IMR-90 (cell line): ENCODE results near the gene CEACAM16. TPM values are rescaled to one million over a fixed set of nuclear protein-coding genes. Genes with fewer than 3 reads are reported as not detected.

Experiments used
- ATAC-seq: fragments of 200-7000 bp; cut with Tn5 transposase; 2 replicates; pipeline ENCODE4 v1.9.1; 2020; ENCODE audit warnings: low read depth, mild to moderate bottlenecking, moderate library complexity
- BruUV-seq: library from RNA; stranded (reverse); fragments of 400-500 nt; replicated peaks from 2 replicates; lab custom pipeline; 2021; lab: Mats Ljungman, UMichigan
- CTCF ChIA-PET: fragments of 300-600 bp; formaldehyde crosslinking; extraction: SDS; loops from one replicate; lab custom pipeline; 2021; ENCODE audit warnings: antibody characterized with exemption; lab: Yijun Ruan, JAX
- POLR2A ChIA-PET: fragments of 300-600 bp; sonication (Branson Sonifier 250); formaldehyde crosslinking; loops from one replicate; lab custom pipeline; 2022; ENCODE audit warnings: antibody characterized with exemption; ENCODE audit not compliant: unreplicated experiment; lab: Charles Lee
- DNase-seq: peaks from one replicate; pipeline ENCODE4 v3.0.0; 2013
- H2AFZ ChIP-seq: replicated peaks from 2 replicates; pipeline ENCODE3; 2013; ENCODE audit warnings: low read length, mild to moderate bottlenecking; ENCODE audit not compliant: poor library complexity
- H2AK5ac ChIP-seq: 2 replicates; pipeline ENCODE4 v1.6.1; 2013; ENCODE audit warnings: low read depth, low read length, inconsistent platforms
- H2AK9ac ChIP-seq: replicated peaks from 2 replicates; pipeline ENCODE3; 2013; ENCODE audit warnings: mild to moderate bottlenecking, low read depth, low read length, moderate library complexity; ENCODE audit not compliant: poor library complexity
- H2BK120ac ChIP-seq: 2 replicates; pipeline ENCODE4 v1.6.1; 2013; ENCODE audit warnings: low read depth, low read length, inconsistent platforms
- H2BK15ac ChIP-seq: 3 replicates; pipeline ENCODE4 v1.6.1; 2013; ENCODE audit warnings: low read depth, low read length, inconsistent platforms
- H2BK20ac ChIP-seq: 2 replicates; pipeline ENCODE4 v1.6.1; 2013; ENCODE audit warnings: low read depth, mild to moderate bottlenecking, inconsistent platforms, low read length, moderate library complexity
- H2BK5ac ChIP-seq: 2 replicates; pipeline ENCODE4 v1.6.1; 2013; ENCODE audit warnings: mild to moderate bottlenecking, low read depth, low read length, inconsistent platforms; ENCODE audit not compliant: poor library complexity, severe bottlenecking
- H3K14ac ChIP-seq: replicated peaks from 2 replicates; pipeline ENCODE4 v1.6.1; 2013; ENCODE audit warnings: low read depth, low read length, inconsistent platforms
- H3K18ac ChIP-seq: 2 replicates; pipeline ENCODE4 v1.6.1; 2013; ENCODE audit warnings: low read depth, low read length, control low read depth
- H3K23ac ChIP-seq: 2 replicates; pipeline ENCODE4 v1.6.1; 2013; ENCODE audit warnings: low read depth, low read length, inconsistent platforms
- H3K27ac ChIP-seq: 2 replicates; pipeline ENCODE4 v1.5.1; 2013; ENCODE audit warnings: mild to moderate bottlenecking, control low read depth, low read length; ENCODE audit not compliant: insufficient read depth
- H3K27me3 ChIP-seq: 2 replicates; pipeline ENCODE4 v1.6.1; 2013; ENCODE audit warnings: low read length; ENCODE audit not compliant: control insufficient read depth, insufficient read depth
- H3K36me3 ChIP-seq: 2 replicates; pipeline ENCODE4 v1.6.1; 2013; ENCODE audit warnings: low read length, mixed read lengths; ENCODE audit not compliant: control insufficient read depth, insufficient read depth
- H3K4ac ChIP-seq: 2 replicates; pipeline ENCODE4 v1.6.1; 2013; ENCODE audit warnings: low read depth, low read length, inconsistent platforms
- H3K4me1 ChIP-seq: 2 replicates; pipeline ENCODE4 v1.6.1; 2013; ENCODE audit warnings: low read length, mixed read lengths; ENCODE audit not compliant: control insufficient read depth, insufficient read depth
- H3K4me2 ChIP-seq: 2 replicates; pipeline ENCODE4 v1.6.1; 2013; ENCODE audit warnings: low read depth, mild to moderate bottlenecking, control low read depth, low read length, moderate library complexity
- H3K4me3 ChIP-seq: 2 replicates; pipeline ENCODE4 v1.5.1; 2013; ENCODE audit warnings: low read depth, mild to moderate bottlenecking, control low read depth, low read length, moderate library complexity; ENCODE audit not compliant: insufficient read depth
- H3K56ac ChIP-seq: 2 replicates; pipeline ENCODE4 v1.6.1; 2013; ENCODE audit warnings: low read length, inconsistent platforms; ENCODE audit not compliant: insufficient read depth; ENCODE audit errors: extremely low read depth
- H3K79me1 ChIP-seq, 2 experiments: 2 replicates each; pipeline ENCODE4 v1.6.1; 2013; ENCODE audit warnings: low read length in 2 of 2, inconsistent platforms in 1 of 2, low read depth in 1 of 2
- H3K9ac ChIP-seq: 2 replicates; pipeline ENCODE4 v1.6.1; 2013; ENCODE audit warnings: low read depth, low read length, control low read depth
- H3K9me1 ChIP-seq: 2 replicates; pipeline ENCODE4 v1.6.1; 2013; ENCODE audit warnings: low read length, inconsistent platforms; ENCODE audit not compliant: insufficient read depth
- H3K9me3 ChIP-seq: 2 replicates; pipeline ENCODE4 v1.6.1; 2013; ENCODE audit warnings: low read length; ENCODE audit not compliant: control insufficient read depth, insufficient read depth
- H4K20me1 ChIP-seq: 2 replicates; pipeline ENCODE4 v1.6.1; 2013; ENCODE audit warnings: low read length, inconsistent platforms; ENCODE audit not compliant: insufficient read depth
- H4K5ac ChIP-seq: 2 replicates; pipeline ENCODE4 v1.6.1; 2013; ENCODE audit warnings: mild to moderate bottlenecking, low read depth, low read length, control low read depth
- H4K8ac ChIP-seq, 2 experiments: 2 replicates each; pipeline ENCODE4 v1.6.1; 2013; ENCODE audit warnings: low read depth in 2 of 2, low read length in 2 of 2, control low read depth in 1 of 2, inconsistent platforms in 1 of 2
- H4K91ac ChIP-seq: 2 replicates; pipeline ENCODE4 v1.6.1; 2013; ENCODE audit warnings: low read depth, low read length, inconsistent platforms; ENCODE audit not compliant: insufficient read depth
- BHLHE40 ChIP-seq: fragments of 150-350 bp; IDR thresholded peaks from 2 replicates; pipeline ENCODE4 v1.6.1; 2016; ENCODE audit warnings: mild to moderate bottlenecking, low read depth, low read length
- CEBPB ChIP-seq: IDR thresholded peaks from 2 replicates; pipeline ENCODE4 v1.6.1; 2012; ENCODE audit warnings: low read depth, low read length, improper control_type of control experiment
- CHD1 ChIP-seq: IDR thresholded peaks from 2 replicates; pipeline ENCODE4 v1.6.1; 2012; ENCODE audit warnings: low read depth, low read length, improper control_type of control experiment
- CTCF ChIP-seq: conservative IDR thresholded peaks from 2 replicates; pipeline ENCODE4 v1.5.1; 2012; ENCODE audit warnings: mild to moderate bottlenecking, low read depth, low read length, improper control_type of control experiment
- FOS ChIP-seq: fragments of 150-350 bp; IDR thresholded peaks from 2 replicates; pipeline ENCODE4 v1.6.1; 2016; ENCODE audit warnings: low read depth, low read length
- MAFK ChIP-seq: IDR thresholded peaks from 2 replicates; pipeline ENCODE4 v1.6.1; 2012; ENCODE audit warnings: low read depth, low read length, improper control_type of control experiment
- MAZ ChIP-seq: IDR thresholded peaks from 2 replicates; pipeline ENCODE4 v1.6.1; 2012; ENCODE audit warnings: low read depth, mild to moderate bottlenecking, low read length, improper control_type of control experiment, moderate library complexity, borderline replicate concordance
- MXI1 ChIP-seq: IDR thresholded peaks from 2 replicates; pipeline ENCODE4 v1.6.1; 2012; ENCODE audit warnings: low read depth, mild to moderate bottlenecking, low read length, moderate library complexity, borderline replicate concordance
- NFE2L2 ChIP-seq: fragments of 150-350 bp; IDR thresholded peaks from 2 replicates; pipeline ENCODE4 v1.6.1; 2016; ENCODE audit warnings: low read depth, mild to moderate bottlenecking, low read length
- POLR2A ChIP-seq: IDR thresholded peaks from 2 replicates; pipeline ENCODE4 v1.6.1; 2012; ENCODE audit warnings: mild to moderate bottlenecking, low read depth, low read length
- RAD21 ChIP-seq: IDR thresholded peaks from 2 replicates; pipeline ENCODE4 v1.6.1; 2012; ENCODE audit warnings: low read length, improper control_type of control experiment
- RCOR1 ChIP-seq: IDR thresholded peaks from 2 replicates; pipeline ENCODE4 v1.6.1; 2012; ENCODE audit warnings: mild to moderate bottlenecking, low read length, improper control_type of control experiment; ENCODE audit not compliant: insufficient replicate concordance
- RFX5 ChIP-seq: IDR thresholded peaks from 2 replicates; pipeline ENCODE4 v1.8.0; 2012; ENCODE audit warnings: low read depth, mild to moderate bottlenecking, low read length, moderate library complexity
- SMC3 ChIP-seq: fragments of 150-350 bp; IDR thresholded peaks from 2 replicates; pipeline ENCODE4 v1.6.1; 2016; ENCODE audit warnings: low read depth, mild to moderate bottlenecking, antibody characterized with exemption, low read length, moderate library complexity
- WGBS, 2 experiments: methylation state at CpG; one replicate each; pipeline versions ENCODE4 v1.1.5 to v1.1.7; 2013; ENCODE audit warnings: missing lambda C conversion rate in 2 of 2; ENCODE audit not compliant: insufficient read length in 1 of 2; ENCODE audit errors: extremely low coverage in 2 of 2; 5-methylcytosine and 5-hydroxymethylcytosine counted together
- dilution Hi-C: fragments of 300-500 bp; cut with HindIII; formaldehyde crosslinking; loops from one replicate; pipeline ENCODE4 v1.14.3; 2018; ENCODE audit warnings: low sequenced_read_pairs; ENCODE audit not compliant: unreplicated experiment
- in situ Hi-C: fragments of 300-500 bp; cut with MboI; formaldehyde crosslinking; loops from 3 replicates; pipeline ENCODE4 v1.14.3; 2019; ENCODE audit warnings: low sequenced_read_pairs, inconsistent platforms, mixed read lengths
- intact Hi-C: fragments of 100-400 bp; cut with micrococcal nuclease; formaldehyde crosslinking; loops from 2 replicates; pipeline ENCODE4 v1.10.0; 2022
- polyA plus RNA-seq, 3 experiments: library from polyadenylated mRNA; depleted of rRNA; stranded (reverse); fragments of >200 nt; gene quantifications; 2 replicates each; pipeline ENCODE4 v1.2.3, GENCODE V29; 2012; ENCODE audit warnings: low replicate concordance in 1 of 3
- total RNA-seq: library from RNA; depleted of rRNA; stranded (reverse); fragments of >200 nt; gene quantifications from 2 replicates; pipeline ENCODE4 v1.2.3, GENCODE V29; 2012
- TF ChIP-seq, protein P1 (sequence below): fragments of 150-350 bp; IDR thresholded peaks from 2 replicates; pipeline ENCODE4 v1.6.1; 2016; ENCODE audit warnings: low read depth, mild to moderate bottlenecking, low read length, moderate library complexity, borderline replicate concordance
- TF ChIP-seq, protein P2 (sequence below): fragments of 150-350 bp; IDR thresholded peaks from 2 replicates; pipeline ENCODE4 v1.6.1; 2017; ENCODE audit warnings: mild to moderate bottlenecking, antibody characterized with exemption, low read length, low read depth

The CEACAM16 gene
- total and polyA plus RNA-seq, 2 of the 4 experiments (the other 2 are of a cell fraction): not detected

- H4K91ac ChIP-seq: no peak overlapping the region
- H3K9ac ChIP-seq: no peak overlapping the region
- peak overlapping the region; percentile 28 for H2AK9ac ChIP-seq
- H4K8ac ChIP-seq: no peak overlapping the region
- no peak overlapping the region for H2BK20ac ChIP-seq
- DNase-seq (no peak), ATAC-seq (no peak)
- no peak overlapping the region for H3K27ac ChIP-seq
- no peak overlapping the region for H2AK5ac ChIP-seq
- no peak overlapping the region for H2BK15ac ChIP-seq
- peaks cover 12% of the 10 kb centered on the region for H3K27me3 ChIP-seq
- no peak overlapping the region for H2BK120ac ChIP-seq
- no peak overlapping the region for H3K4me2 ChIP-seq
- H3K4me1 ChIP-seq: no peaks in the 10 kb centered on the region
- no TSS peak for BruUV-seq
- no peaks in the 10 kb centered on the region for H3K9me3 ChIP-seq
- H3K56ac ChIP-seq: no peak overlapping the region
- H3K36me3 ChIP-seq: no peaks in the 10 kb centered on the region
- no peak for TF ChIP-seq SMC3
- TF ChIP-seq CTCF: no peak
- TF ChIP-seq, protein P1, sequence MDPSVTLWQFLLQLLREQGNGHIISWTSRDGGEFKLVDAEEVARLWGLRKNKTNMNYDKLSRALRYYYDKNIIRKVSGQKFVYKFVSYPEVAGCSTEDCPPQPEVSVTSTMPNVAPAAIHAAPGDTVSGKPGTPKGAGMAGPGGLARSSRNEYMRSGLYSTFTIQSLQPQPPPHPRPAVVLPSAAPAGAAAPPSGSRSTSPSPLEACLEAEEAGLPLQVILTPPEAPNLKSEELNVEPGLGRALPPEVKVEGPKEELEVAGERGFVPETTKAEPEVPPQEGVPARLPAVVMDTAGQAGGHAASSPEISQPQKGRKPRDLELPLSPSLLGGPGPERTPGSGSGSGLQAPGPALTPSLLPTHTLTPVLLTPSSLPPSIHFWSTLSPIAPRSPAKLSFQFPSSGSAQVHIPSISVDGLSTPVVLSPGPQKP: no peak
- TF ChIP-seq RCOR1: no peak
- no peak for TF ChIP-seq POLR2A
- no peak for TF ChIP-seq NFE2L2
- TF ChIP-seq CEBPB: no peak
- no peak for TF ChIP-seq RAD21
- no peak for TF ChIP-seq MXI1
- no peak for TF ChIP-seq BHLHE40
- TF ChIP-seq FOS: no peak
- no peak for TF ChIP-seq RFX5
- TF ChIP-seq, protein P2, sequence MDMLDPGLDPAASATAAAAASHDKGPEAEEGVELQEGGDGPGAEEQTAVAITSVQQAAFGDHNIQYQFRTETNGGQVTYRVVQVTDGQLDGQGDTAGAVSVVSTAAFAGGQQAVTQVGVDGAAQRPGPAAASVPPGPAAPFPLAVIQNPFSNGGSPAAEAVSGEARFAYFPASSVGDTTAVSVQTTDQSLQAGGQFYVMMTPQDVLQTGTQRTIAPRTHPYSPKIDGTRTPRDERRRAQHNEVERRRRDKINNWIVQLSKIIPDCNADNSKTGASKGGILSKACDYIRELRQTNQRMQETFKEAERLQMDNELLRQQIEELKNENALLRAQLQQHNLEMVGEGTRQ: no peak
- no peak for TF ChIP-seq CHD1
- TF ChIP-seq MAFK: no peak
- TF ChIP-seq MAZ: no peak
- H4K20me1 ChIP-seq: no peaks in the 10 kb centered on the region
- no peak overlapping the region for H4K5ac ChIP-seq
- POLR2A ChIA-PET: no interaction called here
- CTCF ChIA-PET: no interaction called here
- H3K9me1 ChIP-seq: no peaks in the 10 kb centered on the region
- intact Hi-C loops: no loop called here
- in situ Hi-C loops: no loop called here
- dilution Hi-C loops: no loop called here
- H3K4me3 ChIP-seq: no peak overlapping the region
- 90% methylated on average over 7 of the region's 12 CpGs; no CpG with 5 or more reads in 1 of the 2 experiments for WGBS, 2 experiments
- H2AFZ ChIP-seq: no peak overlapping the region
- no peak overlapping the region for H3K18ac ChIP-seq
- H3K23ac ChIP-seq: no peak overlapping the region
- no peak overlapping the region for H2BK5ac ChIP-seq
- no peak overlapping the region for H3K4ac ChIP-seq
- no peak overlapping the region for H3K14ac ChIP-seq
- no peaks in the 10 kb centered on the region for H3K79me1 ChIP-seq
These were observed 6.6 kb downstream of the CEACAM16 start for GRCh38 chr19:44705502-44706010.
